HG03039 (cell line): ENCODE results near the gene CALM1.

Experiments
- ATAC-seq: cut with Tn5 transposase; IDR thresholded peaks from one replicate; pipeline ENCODE4 v1.9.1; 2021; ENCODE audit warnings: mild to moderate bottlenecking, moderate library complexity; ENCODE audit not compliant: unreplicated experiment

The CALM1 gene

DNA sequence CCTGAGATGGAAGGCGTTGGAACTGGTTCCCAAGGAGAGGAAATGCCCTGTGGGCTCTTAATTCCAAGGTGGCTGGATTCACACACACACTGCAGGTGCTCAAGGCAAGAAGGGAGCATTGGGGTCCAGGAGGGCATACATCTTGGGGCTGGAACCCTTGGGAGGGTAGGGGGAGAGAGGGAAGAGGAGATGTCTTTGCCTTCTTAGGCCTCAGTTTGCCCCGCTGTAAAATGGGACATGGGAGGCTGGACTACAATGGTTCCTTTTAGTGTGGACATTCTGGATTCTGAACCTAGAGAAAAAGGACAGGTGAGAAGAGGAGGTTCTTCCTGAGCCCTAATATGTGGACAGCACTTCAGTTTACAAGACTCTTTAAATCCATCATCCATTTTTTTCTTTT is 43.8 kb downstream of the CALM1 start:
- ATAC-seq = no peak

DNA sequence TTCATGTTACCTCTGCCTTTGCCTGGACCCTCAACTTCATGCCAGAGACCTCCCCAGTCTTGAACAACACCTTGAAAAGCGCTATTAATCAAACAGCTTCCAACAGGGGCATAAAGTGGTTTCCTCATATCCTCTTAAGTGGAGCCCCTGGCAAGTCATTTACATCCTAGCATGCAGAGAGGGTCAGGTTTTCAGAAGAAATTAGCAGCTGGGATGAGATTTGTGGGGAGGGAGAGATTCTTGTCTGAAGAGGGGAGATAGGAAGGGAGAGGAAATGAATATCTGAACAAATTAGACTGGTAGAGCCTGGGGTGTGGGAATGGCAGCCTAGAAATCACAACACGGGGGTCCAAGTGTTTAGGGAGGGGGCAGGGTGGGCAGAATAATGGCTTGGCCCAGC is 45.6 kb downstream of the CALM1 start:
- no peak for ATAC-seq

DNA sequence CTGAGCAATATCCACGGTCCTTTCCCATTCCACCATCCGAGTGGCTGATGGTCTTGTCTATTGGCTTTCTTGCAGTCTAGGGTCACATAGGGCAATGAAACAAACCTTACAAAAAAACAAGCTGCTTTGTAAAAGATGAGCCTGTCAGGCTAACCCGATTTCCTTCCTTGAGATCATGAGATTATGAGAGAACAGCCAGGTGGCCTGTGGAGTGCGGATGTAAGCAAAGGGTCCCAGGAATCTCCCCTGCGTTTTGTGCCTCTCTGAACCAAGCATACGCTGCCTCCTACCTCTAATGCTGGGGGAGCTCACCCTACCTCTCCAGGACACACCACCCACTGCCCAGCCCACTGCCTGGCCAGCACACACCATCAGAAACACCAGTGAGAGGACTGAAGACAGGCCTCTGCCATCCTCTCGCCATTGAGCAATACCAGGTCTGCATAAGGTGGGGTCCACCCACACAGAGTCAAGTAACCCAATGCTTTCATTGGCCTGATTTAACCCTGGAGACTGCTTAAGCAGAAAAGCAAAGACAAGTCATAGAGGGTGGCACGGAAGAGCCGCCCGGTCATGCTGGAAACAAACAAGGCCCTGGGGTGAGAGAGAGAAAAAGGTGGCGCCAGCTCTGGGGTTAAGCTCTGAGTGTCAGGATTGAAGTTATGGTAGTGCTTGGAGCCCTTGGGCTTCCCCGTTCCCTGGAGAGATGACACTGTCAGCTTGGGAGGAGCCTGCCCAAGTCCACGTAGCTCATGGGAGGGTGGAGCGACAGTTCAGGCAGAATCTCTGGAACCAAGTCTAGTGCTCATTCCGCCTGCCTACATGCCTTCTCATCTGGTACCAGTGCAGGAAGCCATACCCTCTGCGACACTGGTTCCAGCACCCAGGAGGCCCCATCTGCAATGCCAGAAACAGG is 46.6 kb downstream of the CALM1 start:
- no peak for ATAC-seq

DNA sequence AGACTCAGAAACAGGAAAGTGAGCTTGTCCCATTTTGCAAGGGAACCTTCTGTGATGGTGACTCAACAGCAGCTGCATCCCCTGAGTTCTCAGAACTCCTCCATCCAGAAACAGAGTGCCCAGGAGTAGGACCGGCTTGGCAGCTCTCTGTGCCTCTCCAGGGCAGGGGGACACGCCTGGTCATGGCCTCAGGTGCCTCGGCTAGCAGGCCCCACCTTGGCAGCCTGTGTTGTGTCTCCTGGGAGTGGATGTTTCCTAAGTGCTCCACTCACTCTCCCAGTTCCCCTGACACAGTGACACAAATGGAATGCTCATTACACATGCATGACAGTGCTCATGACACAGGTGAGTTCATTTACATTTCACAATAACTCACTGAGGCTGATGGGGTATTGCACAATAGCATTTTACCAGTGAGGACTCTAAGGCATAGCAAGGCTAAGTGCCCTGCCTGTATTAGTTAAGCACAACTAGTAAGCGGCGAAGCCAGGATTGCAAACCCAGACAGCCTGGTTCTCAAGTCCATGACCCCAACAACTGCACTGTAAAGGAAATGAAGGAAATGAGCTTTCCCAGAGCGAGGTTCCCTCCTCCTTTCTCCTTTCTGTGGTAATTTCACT is 47.4 kb downstream of the CALM1 start:
- ATAC-seq = no peak

DNA sequence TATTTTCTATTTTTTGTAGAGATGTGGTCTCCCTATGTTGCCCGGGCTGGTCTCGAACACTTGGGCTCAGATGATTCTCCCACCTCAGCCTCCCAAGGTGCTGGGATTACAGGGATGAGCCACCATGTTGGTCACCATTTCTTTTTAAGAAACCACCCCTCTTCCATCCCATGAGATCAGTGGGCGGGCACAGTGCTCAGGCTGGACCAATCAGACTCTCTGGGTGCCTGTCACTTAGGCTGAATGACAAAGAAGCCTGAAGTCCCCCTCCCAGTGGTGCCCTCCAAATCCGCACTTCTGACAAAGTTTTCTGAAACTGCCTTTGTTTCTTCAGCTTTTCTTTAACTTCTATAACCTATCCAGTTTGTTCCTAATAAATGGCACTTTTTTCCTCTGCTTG is 48.2 kb downstream of the CALM1 start:
- no peak for ATAC-seq

DNA sequence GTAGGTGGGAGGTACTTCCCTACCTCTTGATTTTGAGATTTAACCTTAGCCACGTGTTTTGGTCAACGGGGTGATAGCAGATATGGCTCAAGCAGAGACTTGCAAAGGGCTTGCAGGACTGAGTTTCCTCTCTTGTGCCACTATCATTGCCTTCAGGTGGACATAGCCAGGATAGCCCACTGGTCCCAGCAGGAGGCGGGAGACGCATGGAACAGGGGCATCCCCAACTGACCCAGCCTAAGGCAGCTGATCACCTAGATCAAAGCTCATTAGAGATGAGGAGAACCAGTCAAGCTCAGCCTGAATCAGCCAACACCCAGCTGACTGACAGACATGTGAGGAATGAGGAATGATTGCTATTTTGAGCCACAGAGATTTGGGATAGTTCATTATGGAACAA is 49.6 kb downstream of the CALM1 start:
- no peak for ATAC-seq

DNA sequence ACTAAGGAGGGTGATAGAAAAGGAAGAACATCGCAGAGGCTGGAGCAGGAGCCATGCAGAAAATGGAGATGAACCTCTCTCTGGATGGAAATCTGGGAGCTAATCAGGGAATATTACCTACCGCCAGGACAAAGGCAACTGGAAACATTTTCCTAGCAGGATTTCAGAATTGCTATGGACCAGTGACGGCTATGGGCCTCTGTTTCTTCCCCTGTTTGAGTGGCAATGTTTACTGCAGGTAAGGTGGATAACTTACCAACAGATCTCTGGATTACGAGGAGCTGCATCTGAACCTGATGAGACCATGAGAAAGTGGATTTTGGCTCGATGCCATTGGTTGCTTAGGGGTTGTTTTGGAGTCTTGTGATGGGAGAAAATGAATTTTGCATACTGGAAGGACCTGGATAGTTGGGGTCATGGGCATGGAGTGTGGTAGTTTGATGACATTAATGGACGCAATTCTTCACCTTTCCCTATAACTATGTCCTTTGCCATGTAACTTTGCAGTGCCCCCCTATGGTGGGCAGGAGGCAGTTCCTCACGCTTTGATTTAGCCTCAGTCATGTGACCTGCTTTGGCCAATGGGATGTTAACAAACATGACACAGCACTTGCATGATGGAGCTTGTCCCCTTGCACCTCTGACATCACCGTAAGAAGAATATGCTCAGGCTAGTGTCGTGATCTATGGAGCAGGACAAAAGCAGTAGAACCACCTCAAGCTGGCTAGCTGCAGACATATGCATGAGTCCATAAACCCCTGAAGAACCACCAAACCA is 51.1 kb downstream of the CALM1 start:
- no peak for ATAC-seq

DNA sequence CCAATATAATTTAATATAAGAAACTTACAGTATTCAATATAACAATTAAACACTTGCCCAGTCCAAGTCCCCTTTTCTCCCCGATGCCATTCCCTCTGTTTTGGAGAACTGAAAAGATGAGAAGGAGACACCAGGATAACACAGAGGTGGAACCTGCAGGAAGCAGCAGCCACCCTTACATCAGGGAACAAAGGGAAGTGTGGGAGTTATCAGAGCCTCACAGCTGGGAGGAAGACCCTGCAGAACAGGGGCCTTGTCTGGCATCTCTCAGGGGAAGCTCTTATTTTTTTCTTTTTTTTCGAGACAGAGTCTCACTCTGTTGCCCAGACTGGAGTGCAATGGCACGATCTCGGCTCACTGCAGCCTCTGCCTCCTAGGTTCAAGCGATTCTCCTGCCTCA is 52.6 kb downstream of the CALM1 start:
- ATAC-seq = no peak

DNA sequence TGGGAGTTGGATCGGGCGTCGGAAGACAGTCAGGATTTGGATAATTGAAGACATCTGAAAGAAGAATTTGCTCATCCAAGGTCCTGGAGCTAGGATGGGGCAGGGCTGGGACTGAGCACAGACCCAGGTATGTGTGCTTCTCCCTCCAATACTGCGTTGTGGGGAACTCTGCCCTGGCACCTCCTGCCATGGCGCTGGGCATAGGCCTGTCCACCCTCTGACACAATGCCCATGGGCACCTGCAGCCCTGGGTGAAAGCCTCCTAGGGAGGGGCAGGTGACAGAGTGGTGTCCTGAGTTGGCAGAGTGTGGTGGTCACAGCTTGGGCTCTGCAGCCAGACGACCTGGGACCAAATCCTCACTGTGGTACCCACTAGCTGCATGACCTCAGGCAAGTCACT is 53.3 kb downstream of the CALM1 start:
- no peak for ATAC-seq

DNA sequence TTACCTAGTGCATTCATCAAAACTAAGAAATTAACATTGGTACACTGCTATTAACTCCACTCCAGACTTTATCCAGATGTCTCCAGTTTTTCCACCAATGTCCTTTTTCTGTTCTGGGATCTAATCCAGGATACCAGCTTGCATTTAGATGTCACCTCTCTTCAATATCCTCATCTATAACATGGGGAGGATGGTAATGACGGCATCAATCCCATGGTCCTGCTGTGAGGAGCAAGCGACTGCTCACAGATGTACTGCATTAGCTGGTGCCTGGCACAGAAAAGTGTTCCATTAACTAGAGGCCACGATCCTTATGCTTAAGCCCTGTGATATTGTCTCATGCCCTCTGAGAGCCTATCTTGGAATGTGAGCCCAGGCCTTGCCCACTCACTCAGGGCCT is 53.8 kb downstream of the CALM1 start:
- no peak for ATAC-seq

DNA sequence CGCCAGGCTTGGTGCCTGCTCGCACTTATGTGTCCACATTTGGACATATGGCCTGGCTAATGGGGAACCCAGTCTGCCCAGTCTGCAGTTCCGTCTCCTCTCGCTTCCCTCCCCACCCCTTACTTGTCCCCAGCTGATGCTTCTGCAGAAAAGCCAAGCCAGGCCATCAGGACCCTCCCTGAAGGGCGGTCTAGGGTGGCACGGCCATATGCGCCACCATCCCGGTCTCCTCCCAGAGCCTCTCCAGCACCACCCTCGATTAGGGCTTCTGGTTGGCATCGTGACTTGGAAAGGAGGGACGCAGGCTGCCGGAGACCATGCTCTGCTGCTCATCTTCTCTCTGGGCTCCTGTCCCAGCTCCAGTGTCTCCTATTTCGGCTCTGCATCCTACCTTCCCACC is 54.6 kb downstream of the CALM1 start:
- no peak for ATAC-seq

DNA sequence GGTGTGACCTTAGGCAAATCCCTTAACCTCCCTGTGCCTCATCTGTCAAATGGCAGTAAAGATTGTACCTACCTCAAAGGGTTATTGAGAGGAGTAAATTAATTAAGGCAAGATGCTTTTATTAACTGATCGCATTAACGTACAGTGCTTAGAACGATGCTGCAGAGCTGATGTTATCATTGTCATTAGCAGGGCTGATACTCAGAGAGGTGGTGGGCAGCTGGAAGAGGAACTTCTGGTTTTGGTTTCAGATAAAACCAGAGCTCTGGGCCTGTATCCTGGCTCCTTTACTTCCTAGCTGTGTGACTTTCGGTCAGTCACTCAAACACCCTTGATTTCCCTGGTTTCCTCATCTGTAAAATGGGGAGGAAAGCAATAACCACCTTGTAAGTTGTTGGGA is 55.1 kb downstream of the CALM1 start:
- no peak for ATAC-seq

DNA sequence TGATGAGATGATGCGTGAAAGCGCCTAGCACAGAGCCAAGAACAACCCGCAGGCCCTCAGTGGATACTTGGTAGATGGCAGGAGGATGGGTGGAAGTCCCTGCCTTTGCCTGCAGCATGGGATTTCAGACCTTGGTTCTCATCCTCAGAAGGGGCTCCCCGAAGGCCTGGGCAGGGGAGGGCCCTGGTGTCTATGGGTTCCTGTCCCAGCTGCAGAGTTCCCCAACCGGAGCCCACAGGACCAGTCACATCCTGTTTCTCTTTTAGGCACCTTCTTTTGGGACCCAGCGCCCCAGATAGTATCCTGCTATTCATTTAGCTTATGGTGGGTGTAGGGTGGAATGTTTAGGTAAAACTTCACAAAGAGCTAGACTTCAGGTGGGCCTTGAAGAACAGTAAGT is 55.5 kb downstream of the CALM1 start:
- no peak for ATAC-seq

DNA sequence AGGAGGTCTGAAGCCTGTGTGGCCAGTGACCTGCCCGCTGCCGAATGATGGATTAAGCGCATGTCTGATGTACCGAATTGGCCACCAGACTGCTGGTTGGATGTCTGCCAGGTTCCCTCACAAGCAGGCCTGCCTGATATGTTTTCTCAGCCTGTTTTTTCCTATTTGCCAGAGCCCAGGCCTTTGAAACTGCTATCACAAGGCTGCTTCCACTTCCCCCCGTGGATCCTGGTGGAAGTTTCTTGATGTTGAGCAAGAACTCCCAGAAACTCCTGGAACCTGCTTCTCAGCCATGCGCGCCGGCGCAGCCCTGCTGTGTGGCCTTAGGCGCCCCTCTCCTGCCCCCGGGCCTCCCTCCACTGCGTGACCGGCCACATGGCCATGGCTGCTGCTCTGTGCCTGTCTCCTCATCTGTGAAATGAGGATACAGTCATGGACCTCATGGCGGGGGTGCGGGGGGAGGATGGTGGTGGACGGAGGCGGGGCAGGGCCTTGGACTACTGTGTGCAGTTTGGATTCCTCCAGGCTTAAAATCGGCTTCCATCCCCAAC is 56.6 kb downstream of the CALM1 start:
- ATAC-seq = no peak

DNA sequence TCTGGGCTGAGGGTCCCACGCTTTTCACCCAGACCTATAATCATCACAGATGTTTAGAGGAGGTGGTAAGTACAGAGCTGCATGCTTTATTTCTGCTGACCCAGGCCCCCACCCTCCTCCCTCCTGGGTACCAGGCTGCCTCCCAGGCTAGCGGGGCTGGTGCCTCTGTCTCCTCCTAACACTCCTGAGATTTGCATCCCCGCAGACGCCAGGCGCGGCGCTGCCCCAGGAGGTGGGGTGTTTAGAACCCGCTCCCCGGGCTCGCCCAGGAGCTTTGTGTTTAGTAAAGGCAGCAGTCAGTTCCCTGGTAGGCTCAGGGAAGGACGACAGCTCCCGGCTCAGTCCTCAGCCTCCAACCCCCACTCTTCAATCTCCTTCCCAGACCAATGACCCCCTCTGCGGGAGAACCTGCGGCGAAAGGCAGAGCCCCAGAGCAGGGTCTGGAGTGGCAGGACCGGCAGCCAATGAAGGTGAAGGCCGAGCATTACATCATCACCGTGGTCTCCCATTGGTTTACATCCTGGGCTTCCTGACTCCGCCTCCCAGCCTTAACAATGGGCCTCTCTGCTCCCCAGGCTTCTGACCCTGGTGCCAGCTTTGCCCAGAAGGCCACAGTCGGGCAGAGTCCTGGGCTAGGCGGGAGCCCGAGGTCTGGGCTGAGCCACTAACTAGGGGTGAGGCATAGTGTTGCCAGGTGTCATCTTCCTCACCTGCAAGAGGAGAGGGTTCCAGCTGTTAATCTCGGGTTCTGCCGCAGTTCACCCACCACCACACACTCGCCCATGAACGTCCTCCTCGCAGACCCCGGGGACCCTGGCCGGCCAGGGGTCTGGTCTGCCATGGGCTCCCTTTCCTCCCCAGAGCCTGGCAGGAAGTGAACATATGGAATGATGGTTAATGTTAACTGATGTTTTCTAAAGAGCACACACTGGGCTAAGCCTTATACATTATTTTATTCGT is 57.5 kb downstream of the CALM1 start:
- ATAC-seq = no peak

DNA sequence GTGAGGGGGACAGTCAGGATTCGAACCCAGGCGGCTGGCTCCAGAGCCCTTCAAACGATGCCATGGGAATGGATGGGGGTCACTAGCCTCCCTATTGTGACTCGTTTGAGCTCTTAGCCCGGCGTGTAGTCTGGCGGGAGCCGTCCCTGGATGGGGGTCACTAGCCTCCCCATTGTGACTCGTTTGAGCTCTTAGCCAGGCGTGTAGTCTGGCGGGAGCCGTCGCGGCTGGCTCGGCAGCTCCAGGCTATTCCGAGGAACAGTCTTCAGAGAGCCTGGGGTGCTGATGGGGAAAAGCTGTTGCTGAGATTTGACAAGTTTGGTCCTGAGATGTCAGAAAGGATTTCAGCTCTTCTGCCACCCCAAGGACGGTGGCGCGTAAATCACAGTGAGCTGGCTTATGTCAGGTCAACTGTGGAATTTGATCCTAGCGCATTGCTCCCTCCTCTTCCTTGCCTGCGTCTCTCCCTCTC is 58.3 kb downstream of the CALM1 start:
- ATAC-seq = no peak

DNA sequence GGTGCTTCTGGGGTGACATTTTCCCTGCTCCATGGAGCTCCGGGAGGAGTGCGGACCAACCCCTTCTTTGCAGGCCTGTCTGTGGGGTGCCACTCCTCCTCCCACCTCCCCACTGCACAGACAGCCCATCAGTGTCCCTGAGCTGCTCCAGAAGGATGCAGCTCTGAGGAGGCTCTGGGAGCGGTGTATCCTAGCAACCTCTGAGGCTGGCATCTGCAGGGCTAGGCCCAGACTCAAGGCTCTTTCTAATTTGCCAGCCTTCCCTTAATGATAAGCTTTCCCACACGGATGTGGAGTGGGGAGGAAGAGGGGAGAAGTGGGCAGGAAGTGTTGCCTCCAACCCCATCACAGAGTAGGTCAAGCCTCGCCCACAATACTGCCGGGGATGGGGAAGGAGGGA is 59.7 kb downstream of the CALM1 start:
- ATAC-seq = no peak

DNA sequence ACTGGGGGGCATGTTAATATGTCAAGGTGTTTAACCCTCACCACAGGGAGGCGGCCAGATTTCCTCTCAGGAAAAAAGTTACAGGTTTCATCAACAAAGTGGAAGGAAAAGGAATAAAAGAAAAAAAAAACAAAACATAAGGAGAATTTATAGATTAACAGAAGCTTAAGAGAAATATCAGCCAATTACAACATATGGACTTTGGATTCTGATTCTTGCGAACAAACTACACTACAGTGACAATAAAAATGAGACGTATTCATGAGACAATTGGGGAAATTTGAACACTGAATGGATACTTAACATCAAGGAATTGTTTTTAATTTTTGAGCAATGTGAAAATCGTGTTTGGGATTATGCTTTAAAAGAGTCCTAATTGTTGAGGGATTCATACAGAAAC is 60.4 kb downstream of the CALM1 start:
- no peak for ATAC-seq
